ENCODE data around the gene MCC. TPM values are rescaled to one million over a fixed set of nuclear protein-coding genes. Genes with fewer than 3 reads are reported as not detected.

Gene MCC
- total RNA-seq, 4 donors from 2014 or later = 17.0 to 24.8 (median 21.0) TPM

DNA sequence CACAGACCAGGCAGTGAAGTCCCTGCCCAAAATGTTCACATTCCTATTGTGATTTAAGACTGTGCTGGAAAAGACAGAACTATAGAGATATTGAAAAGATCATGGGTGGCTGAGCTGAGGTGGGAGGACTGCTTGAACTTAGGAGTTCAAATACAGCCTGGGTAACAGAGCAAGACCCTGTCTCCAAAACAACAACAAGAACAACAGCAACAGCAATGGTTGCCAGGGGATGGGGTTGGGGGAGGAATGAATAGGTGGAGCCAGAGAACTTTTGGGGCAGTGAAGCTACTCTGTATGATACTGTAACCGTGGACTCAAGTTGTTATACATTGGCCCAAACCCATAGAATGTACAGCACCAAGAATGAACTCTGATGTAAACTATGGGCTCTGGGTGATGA, 423.4 kb downstream of the MCC start:
- Histone ChIP-seq H3K27me3 (no peaks in the 10 kb centered on the region), H3K4me1 (peaks cover 0 to 5% (median 2%) of the 10 kb centered on the region in 4 donors), H3K9me3 (no peaks in the 10 kb centered on the region), H3K36me3 (peaks cover 0 to 78% (median 31%) of the 10 kb centered on the region in 4 donors), H3K27ac (replicated peaks in 1 of 4) (no peak overlapping the region), H3K4me3 (no peak overlapping the region)
- TF ChIP-seq POLR2A (IDR thresholded peaks at IDR 0.05; ENCODE audit: low read depth) = no peak
- TF ChIP-seq, protein P1, sequence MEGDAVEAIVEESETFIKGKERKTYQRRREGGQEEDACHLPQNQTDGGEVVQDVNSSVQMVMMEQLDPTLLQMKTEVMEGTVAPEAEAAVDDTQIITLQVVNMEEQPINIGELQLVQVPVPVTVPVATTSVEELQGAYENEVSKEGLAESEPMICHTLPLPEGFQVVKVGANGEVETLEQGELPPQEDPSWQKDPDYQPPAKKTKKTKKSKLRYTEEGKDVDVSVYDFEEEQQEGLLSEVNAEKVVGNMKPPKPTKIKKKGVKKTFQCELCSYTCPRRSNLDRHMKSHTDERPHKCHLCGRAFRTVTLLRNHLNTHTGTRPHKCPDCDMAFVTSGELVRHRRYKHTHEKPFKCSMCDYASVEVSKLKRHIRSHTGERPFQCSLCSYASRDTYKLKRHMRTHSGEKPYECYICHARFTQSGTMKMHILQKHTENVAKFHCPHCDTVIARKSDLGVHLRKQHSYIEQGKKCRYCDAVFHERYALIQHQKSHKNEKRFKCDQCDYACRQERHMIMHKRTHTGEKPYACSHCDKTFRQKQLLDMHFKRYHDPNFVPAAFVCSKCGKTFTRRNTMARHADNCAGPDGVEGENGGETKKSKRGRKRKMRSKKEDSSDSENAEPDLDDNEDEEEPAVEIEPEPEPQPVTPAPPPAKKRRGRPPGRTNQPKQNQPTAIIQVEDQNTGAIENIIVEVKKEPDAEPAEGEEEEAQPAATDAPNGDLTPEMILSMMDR (IDR thresholded peaks at IDR 0.05) = no peak
- TF ChIP-seq POLR2AphosphoS5 (IDR thresholded peaks at IDR 0.05) = no peak
- TF ChIP-seq EP300 (IDR thresholded peaks at IDR 0.05) = no peak
- intact Hi-C loops (cut with DNase I) = no loop called here
- DNase-seq (ENCODE audit: extremely low spot score) = no peak
- 100% methylated on average over 1 of the region's 1 CpG for WGBS

DNA sequence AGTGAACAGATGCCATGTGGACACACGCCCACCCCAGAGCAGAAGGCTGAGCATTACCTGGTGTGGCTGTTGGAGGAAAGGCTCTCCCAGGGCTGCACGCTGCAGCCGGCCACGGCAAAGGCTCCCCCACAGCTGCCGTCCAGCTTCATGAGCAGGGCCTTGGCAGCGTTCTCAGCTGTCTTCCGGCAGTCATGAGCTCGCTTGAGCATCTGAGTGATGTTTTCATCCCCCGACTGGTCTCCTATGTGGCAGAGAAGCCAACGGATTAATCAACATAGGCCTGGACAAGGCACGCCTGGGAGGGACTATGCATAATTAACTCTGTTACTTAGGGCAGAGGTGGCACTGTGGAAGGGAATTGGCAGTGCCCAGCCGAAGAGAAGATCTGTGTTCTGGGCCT, 424.3 kb downstream of the MCC start:
- no peak for DNase-seq (ENCODE audit: extremely low spot score)
- no peak for TF ChIP-seq POLR2AphosphoS5 (IDR thresholded peaks at IDR 0.05)
- TF ChIP-seq, protein P1 (IDR thresholded peaks at IDR 0.05) = no peak
- TF ChIP-seq POLR2A (IDR thresholded peaks at IDR 0.05; ENCODE audit: low read depth) = no peak
- TF ChIP-seq EP300 (IDR thresholded peaks at IDR 0.05) = no peak
- 89% methylated on average over 9 of the region's 12 CpGs for WGBS
- H3K27me3 ChIP-seq = no peaks in the 10 kb centered on the region
- H3K9me3 ChIP-seq = no peaks in the 10 kb centered on the region
- no peak overlapping the region for H3K4me3 ChIP-seq
- no peak overlapping the region for H3K27ac ChIP-seq (replicated peaks in 1 of 4)
- peaks cover 0 to 72% (median 28%) of the 10 kb centered on the region in 4 donors for H3K36me3 ChIP-seq
- peaks cover 6 to 14% (median 10%) of the 10 kb centered on the region in 4 donors for H3K4me1 ChIP-seq
- intact Hi-C loops (cut with DNase I) = no loop called here

DNA sequence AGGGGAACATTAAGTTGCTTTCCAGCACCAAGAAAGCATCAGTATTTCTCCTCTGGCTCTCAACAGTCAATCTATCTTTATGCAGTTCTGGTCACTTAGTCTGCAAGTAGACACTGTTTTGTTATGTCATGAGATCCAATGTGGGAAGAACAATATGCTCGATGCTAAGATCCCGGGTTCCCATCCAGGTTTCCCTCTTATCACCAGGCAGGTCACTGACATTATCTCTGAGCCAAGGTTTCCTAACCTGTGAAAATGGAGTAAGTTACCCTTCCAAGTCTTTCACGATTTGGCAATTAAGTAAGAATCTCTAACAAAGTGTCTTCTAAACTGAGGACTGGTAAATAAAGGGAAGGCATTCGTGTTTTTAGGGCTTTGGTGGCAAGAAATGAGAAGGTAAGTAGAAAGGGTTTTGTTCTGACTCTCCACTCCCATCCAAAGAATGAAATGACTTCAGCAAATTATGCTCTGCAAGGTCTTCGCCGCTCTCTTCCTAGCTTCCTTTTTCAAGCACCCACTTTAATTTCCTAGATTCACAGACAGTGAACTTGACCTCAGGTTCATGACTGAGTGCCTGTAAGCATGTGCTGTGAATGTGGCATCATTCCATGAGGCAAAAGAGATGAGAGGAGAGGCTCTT, 425.3 kb downstream of the MCC start:
- WGBS = 90% methylated on average over 6 of the region's 6 CpGs
- H3K9me3 ChIP-seq = no peaks in the 10 kb centered on the region
- intact Hi-C loops (cut with DNase I) = no loop called here
- DNase-seq (ENCODE audit: extremely low spot score) = no peak
- no peak overlapping the region for H3K27ac ChIP-seq (replicated peaks in 1 of 4)
- peaks cover 0 to 72% (median 25%) of the 10 kb centered on the region in 4 donors for H3K36me3 ChIP-seq
- TF ChIP-seq EP300 (IDR thresholded peaks at IDR 0.05) (no peak), POLR2A (IDR thresholded peaks at IDR 0.05; ENCODE audit: low read depth) (no peak), POLR2AphosphoS5 (IDR thresholded peaks at IDR 0.05) (no peak)
- TF ChIP-seq, protein P1 (IDR thresholded peaks at IDR 0.05) = no peak
- no peak overlapping the region for H3K4me3 ChIP-seq
- peaks cover 6 to 21% (median 14%) of the 10 kb centered on the region in 4 donors for H3K4me1 ChIP-seq
- H3K27me3 ChIP-seq = no peaks in the 10 kb centered on the region

DNA sequence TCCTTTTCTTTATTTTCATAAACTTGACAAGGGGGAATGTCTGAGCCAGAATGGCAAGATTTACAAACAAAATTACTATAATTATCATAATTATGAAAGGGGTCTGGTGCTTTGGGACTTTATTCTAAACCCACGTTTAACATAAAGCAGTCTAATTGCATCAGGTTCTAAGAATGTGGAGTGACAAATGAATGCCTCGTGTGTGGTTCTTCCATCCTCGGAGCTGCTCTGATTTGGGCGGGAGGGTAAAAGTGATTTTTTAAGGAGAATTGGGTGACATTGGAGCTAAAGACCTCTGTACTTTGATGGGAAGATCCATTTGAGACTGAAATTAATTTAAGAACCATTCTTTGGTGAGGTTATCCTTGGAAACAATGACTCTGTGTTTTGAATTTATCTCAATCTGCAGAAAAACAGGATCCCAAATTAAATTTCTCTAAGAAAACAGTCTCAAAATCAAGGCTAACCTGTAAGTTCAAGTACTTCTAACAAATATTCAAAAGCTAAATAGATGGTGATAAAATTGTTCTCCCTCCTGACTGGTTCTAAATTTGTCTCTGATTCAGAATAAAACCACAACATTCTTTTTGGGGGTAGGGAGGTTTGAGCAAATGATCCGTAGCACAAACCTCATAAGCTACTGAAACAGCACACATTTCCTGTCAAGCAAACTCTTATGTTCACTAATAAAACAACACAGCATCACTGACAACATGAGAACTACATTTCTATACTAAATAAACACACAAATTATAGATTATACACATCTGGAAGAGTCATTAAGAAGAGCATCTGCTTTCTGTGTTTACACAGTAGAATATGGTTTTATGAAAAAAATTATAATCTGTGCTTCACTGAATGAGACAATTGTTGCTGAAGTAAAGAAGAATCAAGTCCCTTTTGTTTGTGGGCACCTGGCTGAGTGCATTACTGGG, 426.1 kb downstream of the MCC start:
- no peak overlapping the region for H3K27ac ChIP-seq (replicated peaks in 1 of 4)
- intact Hi-C loops (cut with DNase I) = no loop called here
- DNase-seq (ENCODE audit: extremely low spot score) = no peak

More for the DNA sequence above, 426.1 kb downstream of the MCC start:
- Histone ChIP-seq H3K27me3 (no peaks in the 10 kb centered on the region), H3K4me3 (no peak overlapping the region), H3K36me3 (peaks cover 0 to 63% (median 20%) of the 10 kb centered on the region in 4 donors), H3K4me1 (peaks cover 6 to 21% (median 17%) of the 10 kb centered on the region in 4 donors), H3K9me3 (no peaks in the 10 kb centered on the region)
- TF ChIP-seq, protein P1 (IDR thresholded peaks at IDR 0.05) = no peak
- TF ChIP-seq EP300 (IDR thresholded peaks at IDR 0.05) (no peak), POLR2AphosphoS5 (IDR thresholded peaks at IDR 0.05) (no peak), POLR2A (IDR thresholded peaks at IDR 0.05; ENCODE audit: low read depth) (no peak)
- 67% methylated on average over 5 of the region's 5 CpGs for WGBS
